Activated CD8-positive, alpha-beta T cell treated with anti-CD3 and anti-CD28 coated beads for 36 hours (primary cell): ENCODE measurements around the gene ZNF362. TPM values are rescaled to one million over a fixed set of nuclear protein-coding genes. Genes with fewer than 3 reads are reported as not detected.

Experiments used
- ATAC-seq: fragments of 200-7000 bp; cut with Tn5 transposase; one replicate; pipeline ENCODE4 v1.10.0; 2021; ENCODE audit warnings: mild to moderate bottlenecking, moderate library complexity
- CTCF ChIA-PET: fragments of 350-600 bp; sonication (Branson Sonifier 250); formaldehyde crosslinking; loops from one replicate; lab custom pipeline; 2021; ENCODE audit warnings: antibody characterized with exemption; lab: Charles Lee
- POLR2A ChIA-PET: fragments of 350-600 bp; sonication (Branson Sonifier 250); formaldehyde crosslinking; loops from one replicate; lab custom pipeline; 2021; ENCODE audit warnings: antibody characterized with exemption; lab: Charles Lee
- DNase-seq: peaks from one replicate; pipeline ENCODE4 v3.0.0-alpha.2; 2020
- H3K27ac Mint-ChIP-seq: one replicate; pipeline ENCODE4 v1.8.0; 2021; ENCODE audit warnings: mild to moderate bottlenecking, mixed read lengths
- H3K27me3 Mint-ChIP-seq: one replicate; pipeline ENCODE4 v1.8.0; 2021; ENCODE audit warnings: mixed read lengths
- H3K36me3 Mint-ChIP-seq: one replicate; pipeline ENCODE4 v1.8.0; 2021; ENCODE audit warnings: low read depth, mixed read lengths
- H3K4me1 Mint-ChIP-seq: one replicate; pipeline ENCODE4 v1.8.0; 2021; ENCODE audit warnings: low read depth, mixed read lengths
- H3K4me3 Mint-ChIP-seq: one replicate; pipeline ENCODE4 v1.8.0; 2021; ENCODE audit warnings: mild to moderate bottlenecking, moderate library complexity, mixed read lengths
- H3K9me3 Mint-ChIP-seq: one replicate; pipeline ENCODE4 v1.8.0; 2021; ENCODE audit warnings: mixed read lengths
- CTCF ChIP-seq: fragments of 200-600 bp; IDR thresholded peaks from one replicate; pipeline ENCODE4 v1.8.0; 2022; ENCODE audit warnings: antibody characterized with exemption, mild to moderate bottlenecking
- intact Hi-C: fragments of 100-400 bp; cut with micrococcal nuclease; formaldehyde crosslinking; loops from one replicate; pipeline ENCODE4 v1.10.0; 2022
- total RNA-seq, 2 experiments: library from RNA; stranded (reverse); gene quantifications; one replicate each; pipeline ENCODE4 v1.2.3, GENCODE V29; 2021

ZNF362 gene
- total RNA-seq, 2 experiments from 2014 or later, result 5.4 to 7.8 TPM

- ChIA-PET POLR2A (no interaction called here), CTCF (no interaction called here)
- Mint-ChIP-seq H3K4me1 (peaks cover 4% of the 10 kb centered on the region), H3K9me3 (no peaks in the 10 kb centered on the region), H3K27me3 (no peaks in the 10 kb centered on the region), H3K4me3 (no peak overlapping the region), H3K36me3 (peaks cover 1% of the 10 kb centered on the region), H3K27ac (no peak overlapping the region)
- intact Hi-C loops, result no loop called here
- ATAC-seq, result no peak
- TF ChIP-seq CTCF, result no peak
- no peak for DNase-seq
Measured at GRCh38 chr1:33317354-33317753, 61.1 kb downstream of the ZNF362 start.

GRCh38 chr1:33317946-33318345 lies 61.7 kb downstream of the ZNF362 start:
- H3K4me1 Mint-ChIP-seq, result peaks cover 4% of the 10 kb centered on the region
- ChIA-PET POLR2A (no interaction called here), CTCF (no interaction called here)
- H3K36me3 Mint-ChIP-seq, result peaks cover 2% of the 10 kb centered on the region
- H3K27ac Mint-ChIP-seq, result no peak overlapping the region
- intact Hi-C loops, result no loop called here
- H3K9me3 Mint-ChIP-seq, result no peaks in the 10 kb centered on the region
- no peak overlapping the region for H3K4me3 Mint-ChIP-seq
- TF ChIP-seq CTCF, result no peak
- no peak for DNase-seq
- no peak for ATAC-seq
- H3K27me3 Mint-ChIP-seq, result no peaks in the 10 kb centered on the region

- DNase-seq (no peak), ATAC-seq (no peak)
- Mint-ChIP-seq H3K9me3 (no peaks in the 10 kb centered on the region), H3K27me3 (no peaks in the 10 kb centered on the region), H3K36me3 (peaks cover 3% of the 10 kb centered on the region), H3K4me3 (no peak overlapping the region), H3K27ac (no peak overlapping the region), H3K4me1 (peaks cover 4% of the 10 kb centered on the region)
- intact Hi-C loops, result no loop called here
- ChIA-PET CTCF (interaction anchor here (2.2 kb wide), 1 partner anchor 24 kb away, joined by 8 read pairs; no protein-coding TSS in a partner anchor), POLR2A (no interaction called here)
- TF ChIP-seq CTCF, result no peak
Measured at GRCh38 chr1:33319186-33319948, 63.1 kb downstream of the ZNF362 start.

- DNase-seq (no peak), ATAC-seq (no peak)
- H3K4me3 Mint-ChIP-seq, result no peak overlapping the region
- TF ChIP-seq CTCF, result no peak
- intact Hi-C loops, result no loop called here
- peaks cover 7% of the 10 kb centered on the region for H3K36me3 Mint-ChIP-seq
- peaks cover 4% of the 10 kb centered on the region for H3K4me1 Mint-ChIP-seq
- ChIA-PET CTCF (interaction anchor here (2.2 kb wide), 1 partner anchor 25 kb away, joined by 8 read pairs; no protein-coding TSS in a partner anchor), POLR2A (no interaction called here)
- no peak overlapping the region for H3K27ac Mint-ChIP-seq
- no peaks in the 10 kb centered on the region for H3K9me3 Mint-ChIP-seq
- H3K27me3 Mint-ChIP-seq, result no peaks in the 10 kb centered on the region
Measured at GRCh38 chr1:33319949-33320618, 63.8 kb downstream of the ZNF362 start.

- intact Hi-C loops, result no loop called here
- CTCF ChIA-PET, result interaction anchor here (1.0 to 2.2 kb wide), 2 partner anchors 17 to 25 kb away, joined by 3 to 8 read pairs; no protein-coding TSS in a partner anchor
Measured at GRCh38 chr1:33320619-33321165, 64.4 kb downstream of the ZNF362 start, which contains the start of gene A3GALT2. TSS of gene A3GALT2 (minus strand) at chr1:33321098. CDS start at chr1:33321098, 0 bp downstream.

More at GRCh38 chr1:33320619-33321165, 64.4 kb downstream of the ZNF362 start, which contains the start of gene A3GALT2:
- peaks cover 1% of the 10 kb centered on the region for H3K4me1 Mint-ChIP-seq
- H3K36me3 Mint-ChIP-seq, result peaks cover 11% of the 10 kb centered on the region
- DNase-seq (no peak), ATAC-seq (no peak)
- no peak within 1 kb of the TSS for H3K27ac Mint-ChIP-seq
- no peak for TF ChIP-seq CTCF
- H3K27me3 Mint-ChIP-seq, result no peaks in the 10 kb centered on the region
- H3K4me3 Mint-ChIP-seq, result no peak within 1 kb of the TSS
- no peaks in the 10 kb centered on the region for H3K9me3 Mint-ChIP-seq
- POLR2A ChIA-PET, result no interaction called here
